Suprapubic skin (tissue), 4 donors: ENCODE results near the gene SWT1.

ENCODE experiments used
- CTCF ChIP-seq, 2 donors: fragments of 200-600 bp in 1 of 2; fragments of 450-650 bp in 1 of 2; sonication (generic) in 1 of 2; IDR thresholded peaks; one replicate each; pipeline ENCODE4 v1.5.1; 2016 to 2019; ENCODE audit warnings: antibody characterized with exemption in 2 of 2, mild to moderate bottlenecking in 1 of 2, moderate library complexity in 1 of 2
- POLR2A ChIP-seq, 2 donors: fragments of 450-650 bp; IDR thresholded peaks; one replicate each; pipeline ENCODE4 v1.6.1; 2017; ENCODE audit warnings: antibody characterized with exemption in 2 of 2, mild to moderate bottlenecking in 2 of 2, moderate library complexity in 2 of 2
- POLR2AphosphoS5 ChIP-seq, 3 donors: sonication (generic); formaldehyde crosslinking; IDR thresholded peaks; one replicate each; pipeline ENCODE4 v1.6.1; 2017; ENCODE audit warnings: antibody characterized with exemption in 3 of 3

- TF ChIP-seq CTCF (IDR thresholded peaks at IDR 0.05) (no peak), POLR2A (IDR thresholded peaks at IDR 0.05) (no peak), POLR2AphosphoS5 (IDR thresholded peaks at IDR 0.05) (no peak)
Measured at GRCh38 chr1:185291159-185291558, 134.2 kb downstream of the SWT1 start.
